Measurements from ENCODE around the gene NDUFS8. TPM values are rescaled to one million over a fixed set of nuclear protein-coding genes. Genes with fewer than 3 reads are reported as not detected.

NDUFS8 gene
- total RNA-seq, 1 experiment from 2014 or later, result 221 TPM

DNA sequence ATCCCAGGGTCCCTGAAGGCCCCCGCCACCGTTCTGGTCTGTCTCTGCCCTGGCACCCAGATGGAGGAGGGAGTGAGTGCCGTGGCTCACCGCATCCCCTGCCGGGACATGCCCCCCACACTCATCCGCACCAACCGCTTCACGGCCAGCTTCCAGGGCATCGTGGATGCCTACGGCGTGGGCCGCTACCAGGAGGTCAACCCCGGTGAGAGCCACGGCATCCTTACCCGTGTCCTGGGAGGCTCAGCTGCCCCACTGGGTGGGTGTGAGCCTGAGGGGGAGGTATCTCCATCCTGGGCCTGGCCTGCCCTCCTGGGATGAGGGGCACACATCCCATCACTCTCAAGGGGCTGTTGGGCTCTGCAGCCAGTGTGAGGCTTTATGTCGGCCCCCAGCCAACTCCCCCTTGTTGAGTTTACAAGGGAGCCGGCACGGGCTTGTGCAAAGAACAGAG is 14.4 kb downstream of the NDUFS8 start (continued):
- TF ChIP-seq, protein P1, sequence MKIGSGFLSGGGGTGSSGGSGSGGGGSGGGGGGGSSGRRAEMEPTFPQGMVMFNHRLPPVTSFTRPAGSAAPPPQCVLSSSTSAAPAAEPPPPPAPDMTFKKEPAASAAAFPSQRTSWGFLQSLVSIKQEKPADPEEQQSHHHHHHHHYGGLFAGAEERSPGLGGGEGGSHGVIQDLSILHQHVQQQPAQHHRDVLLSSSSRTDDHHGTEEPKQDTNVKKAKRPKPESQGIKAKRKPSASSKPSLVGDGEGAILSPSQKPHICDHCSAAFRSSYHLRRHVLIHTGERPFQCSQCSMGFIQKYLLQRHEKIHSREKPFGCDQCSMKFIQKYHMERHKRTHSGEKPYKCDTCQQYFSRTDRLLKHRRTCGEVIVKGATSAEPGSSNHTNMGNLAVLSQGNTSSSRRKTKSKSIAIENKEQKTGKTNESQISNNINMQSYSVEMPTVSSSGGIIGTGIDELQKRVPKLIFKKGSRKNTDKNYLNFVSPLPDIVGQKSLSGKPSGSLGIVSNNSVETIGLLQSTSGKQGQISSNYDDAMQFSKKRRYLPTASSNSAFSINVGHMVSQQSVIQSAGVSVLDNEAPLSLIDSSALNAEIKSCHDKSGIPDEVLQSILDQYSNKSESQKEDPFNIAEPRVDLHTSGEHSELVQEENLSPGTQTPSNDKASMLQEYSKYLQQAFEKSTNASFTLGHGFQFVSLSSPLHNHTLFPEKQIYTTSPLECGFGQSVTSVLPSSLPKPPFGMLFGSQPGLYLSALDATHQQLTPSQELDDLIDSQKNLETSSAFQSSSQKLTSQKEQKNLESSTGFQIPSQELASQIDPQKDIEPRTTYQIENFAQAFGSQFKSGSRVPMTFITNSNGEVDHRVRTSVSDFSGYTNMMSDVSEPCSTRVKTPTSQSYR (CRISPR knock-in tag; IDR thresholded peaks at IDR 0.05), result no peak
- TF ChIP-seq FOXJ3 (CRISPR knock-in tag; IDR thresholded peaks at IDR 0.05; ENCODE audit: borderline replicate concordance), result no peak
- no peak for TF ChIP-seq KAT7 (CRISPR knock-in tag; IDR thresholded peaks at IDR 0.05; ENCODE audit: borderline replicate concordance)

DNA sequence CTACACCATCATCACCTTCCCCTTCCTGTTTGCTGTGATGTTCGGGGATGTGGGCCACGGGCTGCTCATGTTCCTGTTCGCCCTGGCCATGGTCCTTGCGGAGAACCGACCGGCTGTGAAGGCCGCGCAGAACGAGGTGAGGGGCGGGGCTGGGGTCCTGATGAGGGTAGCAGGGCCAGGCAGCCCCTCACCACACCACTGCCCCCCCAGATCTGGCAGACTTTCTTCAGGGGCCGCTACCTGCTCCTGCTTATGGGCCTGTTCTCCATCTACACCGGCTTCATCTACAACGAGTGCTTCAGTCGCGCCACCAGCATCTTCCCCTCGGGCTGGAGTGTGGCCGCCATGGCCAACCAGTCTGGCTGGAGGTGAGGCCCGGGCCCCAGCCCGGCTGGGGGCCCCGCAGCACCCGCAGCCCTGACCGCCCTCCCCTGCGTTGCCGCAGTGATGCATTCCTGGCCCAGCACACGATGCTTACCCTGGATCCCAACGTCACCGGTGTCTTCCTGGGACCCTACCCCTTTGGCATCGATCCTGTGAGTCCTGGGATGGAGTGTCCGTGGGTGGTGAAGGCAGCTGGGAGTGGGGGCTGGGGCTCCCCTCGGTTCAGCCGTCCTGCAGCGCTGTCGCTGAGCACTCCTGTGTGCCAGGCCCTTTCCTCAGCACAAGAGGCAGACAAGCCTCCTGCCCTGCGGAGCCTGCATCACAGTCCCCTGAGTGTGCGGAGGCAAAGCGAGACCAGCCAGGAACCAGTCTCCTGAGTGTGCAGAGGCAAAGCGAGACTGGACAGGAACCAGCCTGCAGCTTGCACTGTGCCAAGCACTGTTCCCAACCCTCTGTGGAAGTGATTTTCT is 17.2 kb downstream of the NDUFS8 start:
- ATAC-seq (no peak), DNase-seq (ENCODE audit: low spot score) (no peak)
- ChIA-PET POLR2A (no interaction called here), CTCF (interaction anchor here (1.1 kb wide), 1 partner anchor 11 kb away, joined by 3 read pairs; no protein-coding TSS in a partner anchor)
- no peaks in the 10 kb centered on the region for H3K9me3 Mint-ChIP-seq
- H3K36me3 Mint-ChIP-seq, result 0 out of 2 replicates have a peak, but pooled peaks cover 2% of the 10 kb centered on the region
- no peak overlapping the region for H3K27ac Mint-ChIP-seq
- H3K4me1 Mint-ChIP-seq, result peaks cover 6% of the 10 kb centered on the region
- H3K4me3 Mint-ChIP-seq, result no peak overlapping the region
- no peaks in the 10 kb centered on the region for H3K27me3 Mint-ChIP-seq (ENCODE audit: low read depth)
- TF ChIP-seq, protein P2, sequence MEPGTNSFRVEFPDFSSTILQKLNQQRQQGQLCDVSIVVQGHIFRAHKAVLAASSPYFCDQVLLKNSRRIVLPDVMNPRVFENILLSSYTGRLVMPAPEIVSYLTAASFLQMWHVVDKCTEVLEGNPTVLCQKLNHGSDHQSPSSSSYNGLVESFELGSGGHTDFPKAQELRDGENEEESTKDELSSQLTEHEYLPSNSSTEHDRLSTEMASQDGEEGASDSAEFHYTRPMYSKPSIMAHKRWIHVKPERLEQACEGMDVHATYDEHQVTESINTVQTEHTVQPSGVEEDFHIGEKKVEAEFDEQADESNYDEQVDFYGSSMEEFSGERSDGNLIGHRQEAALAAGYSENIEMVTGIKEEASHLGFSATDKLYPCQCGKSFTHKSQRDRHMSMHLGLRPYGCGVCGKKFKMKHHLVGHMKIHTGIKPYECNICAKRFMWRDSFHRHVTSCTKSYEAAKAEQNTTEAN (CRISPR knock-in tag; IDR thresholded peaks at IDR 0.05), result no peak
- TF ChIP-seq, protein P3, sequence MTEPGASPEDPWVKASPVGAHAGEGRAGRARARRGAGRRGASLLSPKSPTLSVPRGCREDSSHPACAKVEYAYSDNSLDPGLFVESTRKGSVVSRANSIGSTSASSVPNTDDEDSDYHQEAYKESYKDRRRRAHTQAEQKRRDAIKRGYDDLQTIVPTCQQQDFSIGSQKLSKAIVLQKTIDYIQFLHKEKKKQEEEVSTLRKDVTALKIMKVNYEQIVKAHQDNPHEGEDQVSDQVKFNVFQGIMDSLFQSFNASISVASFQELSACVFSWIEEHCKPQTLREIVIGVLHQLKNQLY (CRISPR knock-in tag; IDR thresholded peaks at IDR 0.05), result no peak
- TF ChIP-seq, protein P4, sequence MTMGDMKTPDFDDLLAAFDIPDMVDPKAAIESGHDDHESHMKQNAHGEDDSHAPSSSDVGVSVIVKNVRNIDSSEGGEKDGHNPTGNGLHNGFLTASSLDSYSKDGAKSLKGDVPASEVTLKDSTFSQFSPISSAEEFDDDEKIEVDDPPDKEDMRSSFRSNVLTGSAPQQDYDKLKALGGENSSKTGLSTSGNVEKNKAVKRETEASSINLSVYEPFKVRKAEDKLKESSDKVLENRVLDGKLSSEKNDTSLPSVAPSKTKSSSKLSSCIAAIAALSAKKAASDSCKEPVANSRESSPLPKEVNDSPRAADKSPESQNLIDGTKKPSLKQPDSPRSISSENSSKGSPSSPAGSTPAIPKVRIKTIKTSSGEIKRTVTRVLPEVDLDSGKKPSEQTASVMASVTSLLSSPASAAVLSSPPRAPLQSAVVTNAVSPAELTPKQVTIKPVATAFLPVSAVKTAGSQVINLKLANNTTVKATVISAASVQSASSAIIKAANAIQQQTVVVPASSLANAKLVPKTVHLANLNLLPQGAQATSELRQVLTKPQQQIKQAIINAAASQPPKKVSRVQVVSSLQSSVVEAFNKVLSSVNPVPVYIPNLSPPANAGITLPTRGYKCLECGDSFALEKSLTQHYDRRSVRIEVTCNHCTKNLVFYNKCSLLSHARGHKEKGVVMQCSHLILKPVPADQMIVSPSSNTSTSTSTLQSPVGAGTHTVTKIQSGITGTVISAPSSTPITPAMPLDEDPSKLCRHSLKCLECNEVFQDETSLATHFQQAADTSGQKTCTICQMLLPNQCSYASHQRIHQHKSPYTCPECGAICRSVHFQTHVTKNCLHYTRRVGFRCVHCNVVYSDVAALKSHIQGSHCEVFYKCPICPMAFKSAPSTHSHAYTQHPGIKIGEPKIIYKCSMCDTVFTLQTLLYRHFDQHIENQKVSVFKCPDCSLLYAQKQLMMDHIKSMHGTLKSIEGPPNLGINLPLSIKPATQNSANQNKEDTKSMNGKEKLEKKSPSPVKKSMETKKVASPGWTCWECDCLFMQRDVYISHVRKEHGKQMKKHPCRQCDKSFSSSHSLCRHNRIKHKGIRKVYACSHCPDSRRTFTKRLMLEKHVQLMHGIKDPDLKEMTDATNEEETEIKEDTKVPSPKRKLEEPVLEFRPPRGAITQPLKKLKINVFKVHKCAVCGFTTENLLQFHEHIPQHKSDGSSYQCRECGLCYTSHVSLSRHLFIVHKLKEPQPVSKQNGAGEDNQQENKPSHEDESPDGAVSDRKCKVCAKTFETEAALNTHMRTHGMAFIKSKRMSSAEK (CRISPR knock-in tag; IDR thresholded peaks at IDR 0.05; ENCODE audit: borderline replicate concordance), result no peak
- TF ChIP-seq FOXK1 (CRISPR knock-in tag; IDR thresholded peaks at IDR 0.05) (no peak), ZNF396 (CRISPR knock-in tag; IDR thresholded peaks at IDR 0.05; ENCODE audit: borderline replicate concordance) (no peak), MXD4 (CRISPR knock-in tag; IDR thresholded peaks at IDR 0.05; ENCODE audit: borderline replicate concordance) (no peak), NFYB (CRISPR knock-in tag; conservative IDR thresholded peaks at IDR 0.05; ENCODE audit: low read depth) (no peak)
- TF ChIP-seq, protein P5, sequence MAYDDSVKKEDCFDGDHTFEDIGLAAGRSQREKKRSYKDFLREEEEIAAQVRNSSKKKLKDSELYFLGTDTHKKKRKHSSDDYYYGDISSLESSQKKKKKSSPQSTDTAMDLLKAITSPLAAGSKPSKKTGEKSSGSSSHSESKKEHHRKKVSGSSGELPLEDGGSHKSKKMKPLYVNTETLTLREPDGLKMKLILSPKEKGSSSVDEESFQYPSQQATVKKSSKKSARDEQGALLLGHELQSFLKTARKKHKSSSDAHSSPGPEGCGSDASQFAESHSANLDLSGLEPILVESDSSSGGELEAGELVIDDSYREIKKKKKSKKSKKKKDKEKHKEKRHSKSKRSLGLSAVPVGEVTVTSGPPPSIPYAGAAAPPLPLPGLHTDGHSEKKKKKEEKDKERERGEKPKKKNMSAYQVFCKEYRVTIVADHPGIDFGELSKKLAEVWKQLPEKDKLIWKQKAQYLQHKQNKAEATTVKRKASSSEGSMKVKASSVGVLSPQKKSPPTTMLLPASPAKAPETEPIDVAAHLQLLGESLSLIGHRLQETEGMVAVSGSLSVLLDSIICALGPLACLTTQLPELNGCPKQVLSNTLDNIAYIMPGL (CRISPR knock-in tag; IDR thresholded peaks at IDR 0.05), result no peak
- TF ChIP-seq, protein P6, sequence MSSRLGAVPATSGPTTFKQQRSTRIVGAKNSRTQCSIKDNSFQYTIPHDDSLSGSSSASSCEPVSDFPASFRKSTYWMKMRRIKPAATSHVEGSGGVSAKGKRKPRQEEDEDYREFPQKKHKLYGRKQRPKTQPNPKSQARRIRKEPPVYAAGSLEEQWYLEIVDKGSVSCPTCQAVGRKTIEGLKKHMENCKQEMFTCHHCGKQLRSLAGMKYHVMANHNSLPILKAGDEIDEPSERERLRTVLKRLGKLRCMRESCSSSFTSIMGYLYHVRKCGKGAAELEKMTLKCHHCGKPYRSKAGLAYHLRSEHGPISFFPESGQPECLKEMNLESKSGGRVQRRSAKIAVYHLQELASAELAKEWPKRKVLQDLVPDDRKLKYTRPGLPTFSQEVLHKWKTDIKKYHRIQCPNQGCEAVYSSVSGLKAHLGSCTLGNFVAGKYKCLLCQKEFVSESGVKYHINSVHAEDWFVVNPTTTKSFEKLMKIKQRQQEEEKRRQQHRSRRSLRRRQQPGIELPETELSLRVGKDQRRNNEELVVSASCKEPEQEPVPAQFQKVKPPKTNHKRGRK (CRISPR knock-in tag; IDR thresholded peaks at IDR 0.05; ENCODE audit: borderline replicate concordance), result no peak
- TF ChIP-seq, protein P7, sequence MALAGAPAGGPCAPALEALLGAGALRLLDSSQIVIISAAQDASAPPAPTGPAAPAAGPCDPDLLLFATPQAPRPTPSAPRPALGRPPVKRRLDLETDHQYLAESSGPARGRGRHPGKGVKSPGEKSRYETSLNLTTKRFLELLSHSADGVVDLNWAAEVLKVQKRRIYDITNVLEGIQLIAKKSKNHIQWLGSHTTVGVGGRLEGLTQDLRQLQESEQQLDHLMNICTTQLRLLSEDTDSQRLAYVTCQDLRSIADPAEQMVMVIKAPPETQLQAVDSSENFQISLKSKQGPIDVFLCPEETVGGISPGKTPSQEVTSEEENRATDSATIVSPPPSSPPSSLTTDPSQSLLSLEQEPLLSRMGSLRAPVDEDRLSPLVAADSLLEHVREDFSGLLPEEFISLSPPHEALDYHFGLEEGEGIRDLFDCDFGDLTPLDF (CRISPR knock-in tag; IDR thresholded peaks at IDR 0.05), result no peak
- TF ChIP-seq, protein P8, sequence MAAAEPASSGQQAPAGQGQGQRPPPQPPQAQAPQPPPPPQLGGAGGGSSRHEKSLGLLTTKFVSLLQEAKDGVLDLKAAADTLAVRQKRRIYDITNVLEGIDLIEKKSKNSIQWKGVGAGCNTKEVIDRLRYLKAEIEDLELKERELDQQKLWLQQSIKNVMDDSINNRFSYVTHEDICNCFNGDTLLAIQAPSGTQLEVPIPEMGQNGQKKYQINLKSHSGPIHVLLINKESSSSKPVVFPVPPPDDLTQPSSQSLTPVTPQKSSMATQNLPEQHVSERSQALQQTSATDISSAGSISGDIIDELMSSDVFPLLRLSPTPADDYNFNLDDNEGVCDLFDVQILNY (CRISPR knock-in tag; IDR thresholded peaks at IDR 0.05), result no peak
- TF ChIP-seq, protein P9, sequence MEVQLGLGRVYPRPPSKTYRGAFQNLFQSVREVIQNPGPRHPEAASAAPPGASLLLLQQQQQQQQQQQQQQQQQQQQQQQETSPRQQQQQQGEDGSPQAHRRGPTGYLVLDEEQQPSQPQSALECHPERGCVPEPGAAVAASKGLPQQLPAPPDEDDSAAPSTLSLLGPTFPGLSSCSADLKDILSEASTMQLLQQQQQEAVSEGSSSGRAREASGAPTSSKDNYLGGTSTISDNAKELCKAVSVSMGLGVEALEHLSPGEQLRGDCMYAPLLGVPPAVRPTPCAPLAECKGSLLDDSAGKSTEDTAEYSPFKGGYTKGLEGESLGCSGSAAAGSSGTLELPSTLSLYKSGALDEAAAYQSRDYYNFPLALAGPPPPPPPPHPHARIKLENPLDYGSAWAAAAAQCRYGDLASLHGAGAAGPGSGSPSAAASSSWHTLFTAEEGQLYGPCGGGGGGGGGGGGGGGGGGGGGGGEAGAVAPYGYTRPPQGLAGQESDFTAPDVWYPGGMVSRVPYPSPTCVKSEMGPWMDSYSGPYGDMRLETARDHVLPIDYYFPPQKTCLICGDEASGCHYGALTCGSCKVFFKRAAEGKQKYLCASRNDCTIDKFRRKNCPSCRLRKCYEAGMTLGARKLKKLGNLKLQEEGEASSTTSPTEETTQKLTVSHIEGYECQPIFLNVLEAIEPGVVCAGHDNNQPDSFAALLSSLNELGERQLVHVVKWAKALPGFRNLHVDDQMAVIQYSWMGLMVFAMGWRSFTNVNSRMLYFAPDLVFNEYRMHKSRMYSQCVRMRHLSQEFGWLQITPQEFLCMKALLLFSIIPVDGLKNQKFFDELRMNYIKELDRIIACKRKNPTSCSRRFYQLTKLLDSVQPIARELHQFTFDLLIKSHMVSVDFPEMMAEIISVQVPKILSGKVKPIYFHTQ (CRISPR knock-in tag; IDR thresholded peaks at IDR 0.05), result no peak

All from WTC11 (cell line).